HG02571 (cell line): ENCODE data around the gene STX10.

ENCODE experiments used
- ATAC-seq: cut with Tn5 transposase; IDR thresholded peaks from one replicate; pipeline ENCODE4 v1.9.1; 2021; ENCODE audit warnings: mild to moderate bottlenecking, moderate library complexity; ENCODE audit not compliant: unreplicated experiment

STX10 gene

GRCh38 chr19:13146763-13147563, 3.2 kb downstream of the STX10 start:
- ATAC-seq: no peak

- ATAC-seq: no peak
These were observed 10.4 kb downstream of the STX10 start for GRCh38 chr19:13139633-13140311.

DNA sequence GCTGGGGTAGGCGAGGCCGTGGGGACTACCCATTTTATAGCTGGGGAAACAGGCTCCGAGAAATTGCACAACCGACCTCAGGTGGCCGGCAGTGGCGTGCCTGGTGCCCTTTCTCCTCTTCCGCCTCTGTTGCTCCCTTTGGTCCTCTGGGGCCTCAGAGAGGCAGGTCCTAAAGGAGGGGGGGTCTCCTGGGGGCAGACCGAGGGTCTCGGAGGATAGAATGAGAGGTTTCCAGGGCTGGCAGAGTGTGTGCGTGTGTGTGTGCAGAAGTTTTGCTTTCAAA, 11.3 kb downstream of the STX10 start:
- ATAC-seq: no peak

DNA sequence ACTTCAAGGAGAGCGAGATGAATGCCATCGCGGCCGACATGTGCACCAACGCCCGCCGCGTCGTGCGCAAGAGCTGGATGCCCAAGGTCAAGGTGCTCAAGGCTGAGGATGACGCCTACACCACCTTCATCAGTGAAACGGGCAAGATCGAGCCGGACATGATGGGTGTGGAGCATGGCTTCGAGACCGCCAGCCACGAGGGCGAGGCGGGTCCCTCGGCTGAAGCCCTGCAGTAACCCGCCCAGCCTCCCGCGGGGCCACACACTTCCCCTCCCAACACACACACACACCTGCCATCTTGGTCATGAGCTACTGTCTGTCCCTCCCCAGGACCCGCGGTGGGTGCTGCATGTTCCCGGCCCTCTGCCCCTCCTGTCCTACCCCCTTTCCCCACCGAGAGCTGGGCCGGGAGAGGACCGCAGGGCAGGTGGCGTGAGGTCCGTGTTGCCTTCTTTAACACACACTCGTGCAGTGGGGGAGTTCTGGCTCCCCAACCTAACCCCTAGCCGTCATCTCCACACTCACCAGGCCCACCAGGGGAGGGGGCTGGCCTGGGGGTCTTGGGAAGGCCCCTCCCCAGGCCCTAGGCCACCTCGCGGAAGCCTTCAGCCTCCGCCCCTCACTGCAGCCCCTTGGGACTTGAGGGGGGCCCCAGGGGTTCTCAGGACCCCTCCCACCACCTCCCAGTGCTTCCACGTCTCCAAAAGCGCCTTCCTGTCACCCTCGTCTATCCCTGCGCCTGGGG, 11.8 kb downstream of the STX10 start:
- ATAC-seq: no peak

GRCh38 chr19:13137290-13137794, 12.8 kb downstream of the STX10 start:
- no peak for ATAC-seq

- ATAC-seq: no peak
These were observed 14.8 kb downstream of the STX10 start for GRCh38 chr19:13135068-13136062.

- no peak for ATAC-seq
These were observed 15.5 kb downstream of the STX10 start for GRCh38 chr19:13134626-13135025.

GRCh38 chr19:13133241-13133870, 16.8 kb downstream of the STX10 start:
- no peak for ATAC-seq

GRCh38 chr19:13132471-13133180, 17.5 kb downstream of the STX10 start:
- no peak for ATAC-seq

DNA sequence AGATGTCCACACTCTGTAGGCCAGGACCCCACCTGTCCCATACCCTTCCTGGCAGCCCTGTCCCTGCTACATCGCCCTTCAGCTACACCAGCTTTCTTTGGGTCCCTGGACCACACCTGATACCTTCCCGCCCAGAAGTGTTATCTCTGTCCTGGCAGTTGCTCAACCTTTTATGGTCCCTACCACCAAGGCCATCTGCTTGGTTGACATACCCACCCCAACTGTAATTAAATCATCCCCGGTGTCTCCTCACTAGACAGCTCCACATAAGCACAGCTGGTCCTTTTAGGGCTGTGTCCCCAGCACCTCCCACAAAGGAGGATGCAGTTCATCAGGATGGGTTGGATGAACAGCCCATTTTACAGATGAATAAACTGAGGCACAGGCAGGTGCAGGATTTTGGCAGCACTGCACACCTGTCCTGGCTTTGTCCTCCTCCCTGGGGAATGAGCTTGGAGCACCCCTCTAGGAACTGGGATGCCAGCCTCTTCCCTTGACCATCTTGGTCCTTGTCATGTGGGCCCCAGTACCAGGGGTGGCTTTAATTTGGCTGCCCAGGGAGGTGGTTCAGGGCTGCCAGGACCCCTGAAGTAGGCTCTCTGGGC, 19.2 kb downstream of the STX10 start:
- ATAC-seq: no peak

- ATAC-seq: no peak
These were observed 20.8 kb downstream of the STX10 start for GRCh38 chr19:13129384-13129783.

DNA sequence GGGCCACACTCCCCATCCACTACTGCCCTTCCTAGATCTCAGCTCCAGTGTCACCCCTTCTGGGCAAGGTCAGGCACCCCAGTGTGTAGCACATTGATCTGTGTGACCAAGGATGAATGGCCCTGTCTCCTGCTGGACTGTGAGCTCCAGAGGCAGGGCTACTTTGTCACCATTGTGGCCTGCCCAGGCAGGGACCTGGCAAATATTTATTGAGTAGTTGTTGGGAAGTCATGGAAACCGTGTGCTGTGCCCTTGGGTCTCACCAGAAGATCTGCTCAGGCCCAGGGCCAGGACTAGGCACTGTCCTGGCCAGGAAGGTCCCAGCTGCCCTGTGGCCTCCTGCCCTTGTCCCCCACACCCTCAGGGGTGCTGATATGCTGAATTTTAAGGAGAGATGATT, 21.6 kb downstream of the STX10 start:
- no peak for ATAC-seq

GRCh38 chr19:13127811-13128575, 22.2 kb downstream of the STX10 start:
- ATAC-seq: no peak

- no peak for ATAC-seq
These were observed 23.1 kb downstream of the STX10 start for GRCh38 chr19:13127051-13127450.

DNA sequence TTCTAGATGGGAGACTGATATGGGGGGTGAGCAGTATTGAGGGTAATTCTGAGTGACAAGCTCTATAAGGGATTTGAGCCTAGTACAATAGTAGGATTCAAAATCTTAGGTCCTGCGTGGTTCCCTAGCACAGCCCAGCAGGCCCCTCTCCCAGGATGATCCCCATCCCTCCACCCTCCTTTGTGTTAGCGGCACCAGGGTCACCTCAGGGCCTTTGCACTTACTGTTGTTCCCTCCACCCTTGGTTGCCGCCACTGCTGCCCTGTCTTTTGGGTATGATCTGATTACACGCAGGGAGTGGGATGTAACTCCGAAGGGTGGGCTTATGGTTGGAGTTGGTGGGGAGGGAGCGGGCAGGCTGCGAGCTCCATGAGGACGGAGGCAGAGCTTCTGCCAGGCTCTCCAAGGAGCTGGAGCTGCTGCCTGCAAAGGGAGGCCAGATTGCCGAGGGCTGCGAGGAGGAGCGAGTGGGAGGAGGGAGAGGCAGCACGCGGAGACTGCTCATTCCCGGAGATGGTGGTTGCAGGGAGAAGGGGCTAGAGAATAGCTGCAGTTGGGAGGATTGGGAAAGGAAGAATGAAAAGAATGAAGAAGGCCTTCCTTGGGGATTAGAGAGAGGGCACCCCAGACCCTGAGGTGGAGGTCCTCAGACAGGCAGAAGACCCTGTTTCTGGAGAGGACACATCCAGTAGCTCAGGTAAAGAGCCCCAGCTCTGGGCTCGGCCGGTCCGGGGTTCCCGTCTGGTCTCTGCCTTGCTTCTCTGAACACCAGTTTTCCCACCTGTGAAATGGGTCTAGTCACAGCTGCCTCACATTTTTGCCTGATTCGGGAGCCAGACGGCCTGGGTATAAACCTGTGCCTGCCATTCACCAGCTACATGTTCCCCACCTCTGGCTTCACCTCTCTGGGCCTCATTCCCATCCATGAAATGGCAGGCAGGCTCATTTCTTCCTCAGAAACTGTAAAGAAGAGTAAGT, 26.9 kb downstream of the STX10 start:
- ATAC-seq: no peak

GRCh38 chr19:13122275-13122878, 27.8 kb downstream of the STX10 start:
- no peak for ATAC-seq
